ENCODE results near the gene GRIA1. TPM values are rescaled to one million over a fixed set of nuclear protein-coding genes. Genes with fewer than 3 reads are reported as not detected.

Gene GRIA1
- total RNA-seq, 1 donor from 2014 or later = 3.3 TPM

- no peak for DNase-seq (ENCODE audit: low spot score)
- Histone ChIP-seq H3K4me1 (peaks cover 23% of the 10 kb centered on the region), H2AFZ (replicated peaks) (no peak overlapping the region), H3K36me3 (no peaks in the 10 kb centered on the region), H3K4me3 (no peak overlapping the region), H3F3A (ENCODE audit: low read depth) (peaks cover 20% of the 10 kb centered on the region), H3K79me2 (ENCODE audit: low read depth) (no peaks in the 10 kb centered on the region), H3K27me3 (no peaks in the 10 kb centered on the region), H3K27ac (no peak overlapping the region), H3K9me3 (ENCODE audit: low read depth) (no peaks in the 10 kb centered on the region), H4K20me1 (ENCODE audit: low read depth) (no peaks in the 10 kb centered on the region), H3K9ac (no peak overlapping the region), H3K4me2 (no peak overlapping the region)
- Mint-ChIP-seq H3K4me1 (peaks cover 56% of the 10 kb centered on the region), H3K27ac (peak overlapping the region; percentile 10), H3K4me3 (no peak overlapping the region), H3K36me3 (no peaks in the 10 kb centered on the region), H3K27me3 (ENCODE audit: insufficient read depth, low read depth) (peaks cover 6% of the 10 kb centered on the region), H3K9me3 (no peaks in the 10 kb centered on the region)
- TF ChIP-seq, protein P1, sequence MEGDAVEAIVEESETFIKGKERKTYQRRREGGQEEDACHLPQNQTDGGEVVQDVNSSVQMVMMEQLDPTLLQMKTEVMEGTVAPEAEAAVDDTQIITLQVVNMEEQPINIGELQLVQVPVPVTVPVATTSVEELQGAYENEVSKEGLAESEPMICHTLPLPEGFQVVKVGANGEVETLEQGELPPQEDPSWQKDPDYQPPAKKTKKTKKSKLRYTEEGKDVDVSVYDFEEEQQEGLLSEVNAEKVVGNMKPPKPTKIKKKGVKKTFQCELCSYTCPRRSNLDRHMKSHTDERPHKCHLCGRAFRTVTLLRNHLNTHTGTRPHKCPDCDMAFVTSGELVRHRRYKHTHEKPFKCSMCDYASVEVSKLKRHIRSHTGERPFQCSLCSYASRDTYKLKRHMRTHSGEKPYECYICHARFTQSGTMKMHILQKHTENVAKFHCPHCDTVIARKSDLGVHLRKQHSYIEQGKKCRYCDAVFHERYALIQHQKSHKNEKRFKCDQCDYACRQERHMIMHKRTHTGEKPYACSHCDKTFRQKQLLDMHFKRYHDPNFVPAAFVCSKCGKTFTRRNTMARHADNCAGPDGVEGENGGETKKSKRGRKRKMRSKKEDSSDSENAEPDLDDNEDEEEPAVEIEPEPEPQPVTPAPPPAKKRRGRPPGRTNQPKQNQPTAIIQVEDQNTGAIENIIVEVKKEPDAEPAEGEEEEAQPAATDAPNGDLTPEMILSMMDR (IDR thresholded peaks at IDR 0.05) = no peak
- no peak for TF ChIP-seq EZH2phosphoT487 (IDR thresholded peaks at IDR 0.05)
- no peak for TF ChIP-seq EZH2 (IDR thresholded peaks at IDR 0.05)
These were observed 260.8 kb downstream of the GRIA1 start for GRCh38 chr5:153751251-153751650.

GRCh38 chr5:153752890-153753289, 262.4 kb downstream of the GRIA1 start:
- H3K4me3 ChIP-seq = no peak overlapping the region
- H4K20me1 ChIP-seq (ENCODE audit: low read depth) = no peaks in the 10 kb centered on the region
- H3K36me3 Mint-ChIP-seq = no peaks in the 10 kb centered on the region
- peaks cover 8% of the 10 kb centered on the region for H3K9me3 Mint-ChIP-seq
- no peak for DNase-seq (ENCODE audit: low spot score)
- no peak overlapping the region for H3K4me3 Mint-ChIP-seq
- no peak overlapping the region for H3K4me2 ChIP-seq
- no peak overlapping the region for H3K9ac ChIP-seq
- no peaks in the 10 kb centered on the region for H3K9me3 ChIP-seq (ENCODE audit: low read depth)
- H3K4me1 Mint-ChIP-seq = peaks cover 56% of the 10 kb centered on the region
- H3K4me1 ChIP-seq = peaks cover 23% of the 10 kb centered on the region
- TF ChIP-seq EZH2 (IDR thresholded peaks at IDR 0.05) (no peak), EZH2phosphoT487 (IDR thresholded peaks at IDR 0.05) (no peak)
- TF ChIP-seq, protein P1 (IDR thresholded peaks at IDR 0.05) = no peak
- H2AFZ ChIP-seq (replicated peaks) = no peak overlapping the region
- H3K27ac Mint-ChIP-seq = no peak overlapping the region
- no peak overlapping the region for H3K27ac ChIP-seq
- no peaks in the 10 kb centered on the region for H3K27me3 ChIP-seq
- peaks cover 20% of the 10 kb centered on the region for H3F3A ChIP-seq (ENCODE audit: low read depth)
- H3K79me2 ChIP-seq (ENCODE audit: low read depth) = no peaks in the 10 kb centered on the region
- no peaks in the 10 kb centered on the region for H3K36me3 ChIP-seq
- H3K27me3 Mint-ChIP-seq (ENCODE audit: insufficient read depth, low read depth) = peaks cover 6% of the 10 kb centered on the region

GRCh38 chr5:153753645-153754432, 263.4 kb downstream of the GRIA1 start:
- H4K20me1 ChIP-seq (ENCODE audit: low read depth) = no peaks in the 10 kb centered on the region
- no peaks in the 10 kb centered on the region for H3K79me2 ChIP-seq (ENCODE audit: low read depth)
- H3K4me1 ChIP-seq = peaks cover 22% of the 10 kb centered on the region
- TF ChIP-seq EZH2phosphoT487 (IDR thresholded peaks at IDR 0.05) (no peak), EZH2 (IDR thresholded peaks at IDR 0.05) (no peak)
- TF ChIP-seq, protein P1 (IDR thresholded peaks at IDR 0.05) = no peak
- peaks cover 8% of the 10 kb centered on the region for H3K9me3 Mint-ChIP-seq
- no peak overlapping the region for H3K27ac Mint-ChIP-seq
- no peak overlapping the region for H3K4me2 ChIP-seq
- peaks cover 47% of the 10 kb centered on the region for H3K4me1 Mint-ChIP-seq
- H2AFZ ChIP-seq (replicated peaks) = no peak overlapping the region
- H3K27me3 Mint-ChIP-seq (ENCODE audit: insufficient read depth, low read depth) = peaks cover 6% of the 10 kb centered on the region
- no peak overlapping the region for H3K9ac ChIP-seq
- no peak overlapping the region for H3K4me3 ChIP-seq
- H3F3A ChIP-seq (ENCODE audit: low read depth) = peaks cover 20% of the 10 kb centered on the region
- DNase-seq (ENCODE audit: low spot score) = no peak
- H3K4me3 Mint-ChIP-seq = no peak overlapping the region
- no peaks in the 10 kb centered on the region for H3K36me3 Mint-ChIP-seq
- H3K27ac ChIP-seq = no peak overlapping the region
- no peaks in the 10 kb centered on the region for H3K36me3 ChIP-seq
- no peaks in the 10 kb centered on the region for H3K9me3 ChIP-seq (ENCODE audit: low read depth)
- no peaks in the 10 kb centered on the region for H3K27me3 ChIP-seq

All from neural progenitor cell (in vitro differentiated cells).